Panc1 (cell line): Measurements from ENCODE around the gene ASB16. TPM values are rescaled to one million over a fixed set of nuclear protein-coding genes. Genes with fewer than 3 reads are reported as not detected.
"Not testable (repeated sequence)": the region's sequence is repeated elsewhere in the genome, so short reads cannot be mapped to it uniquely, and the experiment has no call there.

Experiments
- ATAC-seq: fragments of 200-7000 bp; cut with Tn5 transposase; 2 replicates; pipeline ENCODE4 v1.9.1; 2020; ENCODE audit warnings: mild to moderate bottlenecking, moderate library complexity
- BruUV-seq: library from RNA; stranded (reverse); fragments of 400-500 nt; replicated peaks from 2 replicates; lab custom pipeline; 2021; lab: Mats Ljungman, UMichigan
- CTCF ChIA-PET: fragments of 300-600 bp; sonication (Branson Sonifier 250); formaldehyde crosslinking; loops from one replicate; lab custom pipeline; 2022; ENCODE audit warnings: antibody characterized with exemption; lab: Charles Lee
- POLR2A ChIA-PET: fragments of 300-600 bp; sonication (Branson Sonifier 250); formaldehyde crosslinking; loops from one replicate; lab custom pipeline; 2022; ENCODE audit warnings: antibody characterized with exemption; lab: Charles Lee
- DNase-seq: peaks from one replicate; pipeline ENCODE4 v3.0.0-alpha.2; 2010; ENCODE audit warnings: low read depth, low spot score
- H3K27ac ChIP-seq: 2 replicates; pipeline ENCODE4 v1.5.1; 2011; ENCODE audit warnings: mild to moderate bottlenecking, low read length, inconsistent platforms
- H3K27me3 ChIP-seq: fragments of 200-500 bp; sonication (Bioruptor generic); 2 replicates; pipeline ENCODE4 v1.6.0; 2014; ENCODE audit warnings: low read length, inconsistent platforms; ENCODE audit not compliant: control insufficient read depth, insufficient read depth
- H3K36me3 ChIP-seq: fragments of 200-500 bp; sonication (Bioruptor generic); 2 replicates; pipeline ENCODE4 v1.5.1; 2014; ENCODE audit warnings: inconsistent platforms, mild to moderate bottlenecking, low read length, moderate library complexity; ENCODE audit not compliant: control insufficient read depth, insufficient read depth
- H3K4me1 ChIP-seq: 2 replicates; pipeline ENCODE4 v1.5.1; 2011; ENCODE audit warnings: inconsistent platforms, mild to moderate bottlenecking, low read length, moderate library complexity; ENCODE audit not compliant: control insufficient read depth, insufficient read depth
- H3K4me3 ChIP-seq, 2 experiments: 2 replicates each; pipeline ENCODE4 v1.5.1; 2011 to 2012; ENCODE audit warnings: low read depth in 2 of 2, low read length in 2 of 2, mild to moderate bottlenecking in 2 of 2, inconsistent platforms in 1 of 2, moderate library complexity in 1 of 2
- H3K9me3 ChIP-seq: fragments of 200-500 bp; sonication (Bioruptor generic); 2 replicates; pipeline ENCODE4 v1.5.1; 2014; ENCODE audit warnings: low read depth, mild to moderate bottlenecking, inconsistent platforms, low read length, moderate library complexity; ENCODE audit not compliant: control insufficient read depth, insufficient read depth
- POLR2AphosphoS5 ChIP-seq: IDR thresholded peaks from 2 replicates; pipeline ENCODE4 v1.6.1; 2012; ENCODE audit warnings: mild to moderate bottlenecking, low read depth, low read length, moderate library complexity
- SIN3A ChIP-seq: IDR thresholded peaks from 2 replicates; pipeline ENCODE4 v1.6.1; 2012; ENCODE audit warnings: low read depth, mild to moderate bottlenecking, low read length, moderate library complexity, borderline replicate concordance; ENCODE audit not compliant: insufficient read depth
- TCF7L2 ChIP-seq: IDR thresholded peaks from 2 replicates; pipeline ENCODE4 v1.6.1; 2011; ENCODE audit warnings: mild to moderate bottlenecking, low read depth, low read length, inconsistent platforms
- in situ Hi-C: cut with HindIII; loops from 2 replicates; pipeline ENCODE4 v1.10.0; 2016; ENCODE audit warnings: low sequenced_read_pairs, low pct_unique_long_range_greater_than_20kb
- intact Hi-C: fragments of 100-400 bp; cut with micrococcal nuclease; formaldehyde crosslinking; loops from one replicate; pipeline ENCODE4 v1.10.0; 2022; ENCODE audit not compliant: unreplicated experiment
- total RNA-seq: library from RNA; stranded (reverse); gene quantifications from one replicate; pipeline ENCODE4 v1.2.1, GENCODE V29; 2021; ENCODE audit not compliant: unreplicated experiment
- TF ChIP-seq, protein P1 (sequence below): fragments of 450-650 bp; IDR thresholded peaks from 2 replicates; pipeline ENCODE4 v1.5.1; 2017; ENCODE audit warnings: mild to moderate bottlenecking
- TF ChIP-seq, protein P2 (sequence below), 2 experiments: IDR thresholded peaks; 2 replicates each; pipeline ENCODE4 v1.6.1; 2011 to 2012; ENCODE audit warnings: low read depth in 2 of 2, control low read depth in 1 of 2, low read length in 1 of 2, mild to moderate bottlenecking in 1 of 2, moderate library complexity in 1 of 2; ENCODE audit not compliant: insufficient read depth in 1 of 2

ASB16 gene
- total RNA-seq, 1 experiment from 2014 or later: not detected

DNA sequence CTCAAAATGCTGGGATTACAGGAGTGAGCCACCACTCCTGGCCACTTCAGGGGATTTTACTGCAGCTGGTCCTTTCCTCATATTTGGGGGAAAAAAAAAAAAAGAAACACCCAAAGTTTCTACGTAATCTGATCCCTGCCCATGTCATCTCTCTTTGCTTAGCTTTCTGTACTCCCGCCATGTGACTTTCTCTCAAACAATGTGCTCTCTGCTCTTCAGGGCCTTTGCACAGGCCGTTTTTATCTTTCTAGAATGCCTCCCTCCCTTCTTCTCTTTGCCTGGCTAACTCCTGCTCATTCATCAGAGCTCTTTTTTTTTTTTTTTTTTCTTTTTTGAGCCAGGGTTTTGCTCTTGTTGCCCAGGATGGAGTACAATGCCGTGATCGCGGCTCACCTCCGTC lies 42.1 kb upstream of the ASB16 start:
- BruUV-seq: no TSS peak
- no peaks in the 10 kb centered on the region for H3K9me3 ChIP-seq
- H3K27me3 ChIP-seq: no peaks in the 10 kb centered on the region
- no peak for DNase-seq
- no peaks in the 10 kb centered on the region for H3K36me3 ChIP-seq
- intact Hi-C loops (no loop called here), in situ Hi-C loops (no loop called here)
- ChIA-PET POLR2A (interaction anchor here (0.6 kb wide), 2 partner anchors 20 to 117 kb away, joined by 4 to 5 read pairs; no protein-coding TSS in a partner anchor), CTCF (interaction anchor here (0.6 kb wide), 1 partner anchor 40 kb away, joined by 3 read pairs; no protein-coding TSS in a partner anchor)
- no peak overlapping the region for H3K4me3 ChIP-seq
- TF ChIP-seq POLR2AphosphoS5 (no peak), TCF7L2 (no peak), SIN3A (no peak)
- TF ChIP-seq, protein P1, sequence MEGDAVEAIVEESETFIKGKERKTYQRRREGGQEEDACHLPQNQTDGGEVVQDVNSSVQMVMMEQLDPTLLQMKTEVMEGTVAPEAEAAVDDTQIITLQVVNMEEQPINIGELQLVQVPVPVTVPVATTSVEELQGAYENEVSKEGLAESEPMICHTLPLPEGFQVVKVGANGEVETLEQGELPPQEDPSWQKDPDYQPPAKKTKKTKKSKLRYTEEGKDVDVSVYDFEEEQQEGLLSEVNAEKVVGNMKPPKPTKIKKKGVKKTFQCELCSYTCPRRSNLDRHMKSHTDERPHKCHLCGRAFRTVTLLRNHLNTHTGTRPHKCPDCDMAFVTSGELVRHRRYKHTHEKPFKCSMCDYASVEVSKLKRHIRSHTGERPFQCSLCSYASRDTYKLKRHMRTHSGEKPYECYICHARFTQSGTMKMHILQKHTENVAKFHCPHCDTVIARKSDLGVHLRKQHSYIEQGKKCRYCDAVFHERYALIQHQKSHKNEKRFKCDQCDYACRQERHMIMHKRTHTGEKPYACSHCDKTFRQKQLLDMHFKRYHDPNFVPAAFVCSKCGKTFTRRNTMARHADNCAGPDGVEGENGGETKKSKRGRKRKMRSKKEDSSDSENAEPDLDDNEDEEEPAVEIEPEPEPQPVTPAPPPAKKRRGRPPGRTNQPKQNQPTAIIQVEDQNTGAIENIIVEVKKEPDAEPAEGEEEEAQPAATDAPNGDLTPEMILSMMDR: no peak
- TF ChIP-seq, protein P2, sequence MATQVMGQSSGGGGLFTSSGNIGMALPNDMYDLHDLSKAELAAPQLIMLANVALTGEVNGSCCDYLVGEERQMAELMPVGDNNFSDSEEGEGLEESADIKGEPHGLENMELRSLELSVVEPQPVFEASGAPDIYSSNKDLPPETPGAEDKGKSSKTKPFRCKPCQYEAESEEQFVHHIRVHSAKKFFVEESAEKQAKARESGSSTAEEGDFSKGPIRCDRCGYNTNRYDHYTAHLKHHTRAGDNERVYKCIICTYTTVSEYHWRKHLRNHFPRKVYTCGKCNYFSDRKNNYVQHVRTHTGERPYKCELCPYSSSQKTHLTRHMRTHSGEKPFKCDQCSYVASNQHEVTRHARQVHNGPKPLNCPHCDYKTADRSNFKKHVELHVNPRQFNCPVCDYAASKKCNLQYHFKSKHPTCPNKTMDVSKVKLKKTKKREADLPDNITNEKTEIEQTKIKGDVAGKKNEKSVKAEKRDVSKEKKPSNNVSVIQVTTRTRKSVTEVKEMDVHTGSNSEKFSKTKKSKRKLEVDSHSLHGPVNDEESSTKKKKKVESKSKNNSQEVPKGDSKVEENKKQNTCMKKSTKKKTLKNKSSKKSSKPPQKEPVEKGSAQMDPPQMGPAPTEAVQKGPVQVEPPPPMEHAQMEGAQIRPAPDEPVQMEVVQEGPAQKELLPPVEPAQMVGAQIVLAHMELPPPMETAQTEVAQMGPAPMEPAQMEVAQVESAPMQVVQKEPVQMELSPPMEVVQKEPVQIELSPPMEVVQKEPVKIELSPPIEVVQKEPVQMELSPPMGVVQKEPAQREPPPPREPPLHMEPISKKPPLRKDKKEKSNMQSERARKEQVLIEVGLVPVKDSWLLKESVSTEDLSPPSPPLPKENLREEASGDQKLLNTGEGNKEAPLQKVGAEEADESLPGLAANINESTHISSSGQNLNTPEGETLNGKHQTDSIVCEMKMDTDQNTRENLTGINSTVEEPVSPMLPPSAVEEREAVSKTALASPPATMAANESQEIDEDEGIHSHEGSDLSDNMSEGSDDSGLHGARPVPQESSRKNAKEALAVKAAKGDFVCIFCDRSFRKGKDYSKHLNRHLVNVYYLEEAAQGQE (IDR thresholded peaks at IDR 0.05; ENCODE audit: insufficient read depth in 1 of 2, low read depth in 2 of 2, low read length in 1 of 2): no peak
- no peak overlapping the region for H3K27ac ChIP-seq
- H3K4me1 ChIP-seq: peaks cover 8% of the 10 kb centered on the region
- no peak for ATAC-seq

DNA sequence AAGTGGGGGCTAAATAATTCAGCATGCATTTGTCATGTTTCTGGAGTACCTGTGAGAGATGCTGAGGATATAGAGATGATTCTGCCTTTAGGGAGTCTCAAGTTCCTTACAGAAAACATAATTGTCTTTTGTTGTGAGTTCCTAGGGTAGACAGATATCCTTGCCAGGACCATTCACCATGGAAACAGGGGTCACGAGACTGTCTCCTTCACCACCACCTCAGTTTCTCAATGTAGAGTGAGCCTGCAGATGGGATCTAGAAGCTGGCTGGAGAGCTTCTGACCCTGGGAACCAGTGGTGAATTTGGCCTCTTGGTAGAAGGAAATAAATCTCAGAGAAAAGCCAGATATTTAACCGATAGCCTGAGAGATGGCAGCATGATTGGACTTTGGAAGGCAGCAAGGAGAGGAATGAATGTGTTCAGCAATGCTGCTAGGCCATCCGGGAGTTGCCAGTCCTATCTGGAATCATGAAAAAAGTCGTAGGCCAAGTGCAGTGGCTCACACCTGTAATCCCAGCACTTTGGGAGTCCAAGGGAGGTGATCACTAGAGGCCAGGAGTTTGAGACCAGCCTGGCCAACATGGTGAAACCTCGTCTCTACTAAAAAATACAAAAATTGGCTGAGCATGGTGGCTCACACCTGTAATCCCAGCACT lies 39.7 kb upstream of the ASB16 start:
- no peaks in the 10 kb centered on the region for H3K9me3 ChIP-seq
- BruUV-seq: no TSS peak
- no peak for TF ChIP-seq TCF7L2
- TF ChIP-seq, protein P2 (IDR thresholded peaks at IDR 0.05; ENCODE audit: insufficient read depth in 1 of 2, low read depth in 2 of 2, low read length in 1 of 2): no peak
- intact Hi-C loops (no loop called here), in situ Hi-C loops (no loop called here)
- POLR2A ChIA-PET: no interaction called here
- no peak for DNase-seq
- peaks cover 3% of the 10 kb centered on the region; the same call in 1 of the 2 replicates for H3K4me1 ChIP-seq
- no peak for ATAC-seq
- CTCF ChIA-PET: interaction anchor here (0.6 kb wide), 1 partner anchor 15 kb away, joined by 4 read pairs; no protein-coding TSS in a partner anchor
- H3K4me3 ChIP-seq: no peak overlapping the region
- no peaks in the 10 kb centered on the region for H3K27me3 ChIP-seq
- H3K36me3 ChIP-seq: no peaks in the 10 kb centered on the region
- H3K27ac ChIP-seq: no peak overlapping the region

- H3K36me3 ChIP-seq, ATAC-seq, H3K9me3 ChIP-seq, H3K27me3 ChIP-seq, DNase-seq, in situ Hi-C loops, POLR2A ChIA-PET, intact Hi-C loops, BruUV-seq, CTCF ChIA-PET, H3K4me1 ChIP-seq, H3K4me3 ChIP-seq, H3K27ac ChIP-seq: not testable (repeated sequence)
These were observed 39.1 kb upstream of the ASB16 start for GRCh38 chr17:44131372-44131771.
